EL (cell line): ENCODE measurements around the gene PIP5KL1.

Experiments
- DNase-seq: peaks from one replicate; pipeline ENCODE4 v3.0.0-alpha.2; 2016

The PIP5KL1 gene

DNA sequence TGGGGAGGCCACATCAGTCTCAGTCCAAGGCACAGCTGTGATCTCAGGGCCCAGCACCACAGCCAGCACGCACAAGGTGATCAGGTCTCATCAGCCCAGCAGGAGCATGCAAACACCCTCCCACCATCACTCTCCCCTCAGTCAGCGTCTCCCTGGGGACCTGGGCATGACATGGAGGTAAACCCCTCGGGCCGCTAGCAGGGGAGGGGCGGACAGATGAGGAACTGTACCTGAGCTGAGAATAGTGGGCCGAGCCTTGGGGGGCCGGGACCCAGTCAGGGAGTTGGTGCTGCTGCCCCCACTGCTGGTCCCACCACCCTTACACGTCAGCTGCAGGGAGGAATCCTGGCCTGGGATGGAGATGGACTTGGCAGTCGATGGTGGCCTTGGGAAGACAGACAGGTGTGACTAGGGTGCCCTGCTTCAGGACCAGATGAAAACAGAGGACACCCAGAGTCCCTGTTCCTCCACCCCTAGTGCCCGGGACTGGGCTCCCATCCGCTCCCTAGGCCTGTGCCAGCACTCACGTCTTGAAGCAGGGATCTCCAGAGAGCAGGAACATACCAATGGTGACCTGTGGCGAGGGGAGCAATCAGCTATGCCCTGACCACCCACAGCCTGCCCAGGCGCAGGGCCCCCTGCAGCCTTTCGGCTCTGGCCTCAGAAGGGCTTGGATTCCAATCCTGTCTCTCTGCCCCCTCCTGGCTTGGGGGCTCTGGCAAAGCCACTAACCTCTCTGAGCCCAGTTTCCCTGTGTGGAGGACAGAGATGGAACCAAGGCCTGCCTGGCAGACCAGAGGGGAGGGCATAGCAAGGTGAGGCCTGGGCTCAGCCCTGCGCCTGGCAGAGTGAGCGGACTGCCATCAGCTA is 17.5 kb upstream of the PIP5KL1 start:
- DNase-seq, result no peak

DNA sequence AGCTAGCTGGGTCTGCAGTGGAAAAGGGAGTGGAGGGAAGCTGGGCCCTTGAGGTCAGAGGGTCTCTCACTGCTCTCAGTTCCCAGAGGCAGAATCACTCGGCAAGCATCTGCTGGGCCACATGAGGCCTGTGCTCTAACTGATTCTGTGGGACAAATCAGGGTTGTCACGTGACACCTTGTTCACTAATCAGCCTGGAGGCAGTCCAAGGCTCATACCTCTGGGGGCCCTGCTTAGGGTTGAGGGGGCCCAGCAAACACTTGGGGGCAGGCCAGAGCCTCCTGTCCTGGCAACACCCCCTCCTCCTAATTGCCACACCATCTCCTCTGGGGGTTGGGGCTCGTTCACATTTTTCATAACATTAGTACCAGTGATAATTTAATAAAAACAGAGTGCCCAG is 16.2 kb upstream of the PIP5KL1 start:
- DNase-seq, result no peak

DNA sequence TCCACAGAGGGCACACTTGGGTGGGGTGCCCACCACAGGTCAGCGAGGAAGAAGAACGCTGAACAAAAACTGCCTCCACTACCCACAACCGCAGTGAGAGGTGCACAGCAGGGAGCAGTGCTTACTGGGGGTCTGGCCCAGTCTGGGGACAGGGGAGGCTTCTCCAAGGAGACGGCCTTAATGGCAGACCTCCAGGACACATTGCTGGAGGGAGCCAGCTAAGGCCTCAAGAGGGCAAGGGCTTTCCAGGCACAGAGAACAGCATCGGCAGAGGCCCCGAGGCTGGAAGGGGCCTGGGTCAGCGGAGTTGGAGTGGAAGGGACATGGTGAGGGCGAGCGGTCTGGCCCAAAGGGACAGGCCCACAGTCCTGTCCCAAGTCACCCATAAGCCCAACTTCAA is 15.4 kb upstream of the PIP5KL1 start:
- no peak for DNase-seq

DNA sequence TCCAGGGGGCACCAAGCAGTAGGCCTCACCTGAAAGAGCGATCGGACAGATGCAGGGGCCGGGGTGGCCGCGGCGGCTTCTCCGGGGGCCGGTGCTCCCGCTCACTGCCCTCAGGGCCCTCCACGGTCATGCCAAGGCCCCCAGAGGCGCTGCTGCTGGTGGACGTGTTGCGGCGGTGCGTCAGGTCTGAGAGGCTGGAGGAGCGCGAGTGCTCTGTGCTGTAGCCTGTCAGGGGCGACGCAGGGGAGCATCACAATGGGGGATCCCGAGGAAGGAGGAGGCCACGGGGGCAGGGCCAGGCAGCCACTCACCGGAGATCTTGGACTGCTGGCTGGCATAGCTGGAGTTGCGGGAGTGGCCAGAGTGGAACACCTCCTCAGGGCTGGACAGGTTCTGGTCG is 14.8 kb upstream of the PIP5KL1 start:
- no peak for DNase-seq

DNA sequence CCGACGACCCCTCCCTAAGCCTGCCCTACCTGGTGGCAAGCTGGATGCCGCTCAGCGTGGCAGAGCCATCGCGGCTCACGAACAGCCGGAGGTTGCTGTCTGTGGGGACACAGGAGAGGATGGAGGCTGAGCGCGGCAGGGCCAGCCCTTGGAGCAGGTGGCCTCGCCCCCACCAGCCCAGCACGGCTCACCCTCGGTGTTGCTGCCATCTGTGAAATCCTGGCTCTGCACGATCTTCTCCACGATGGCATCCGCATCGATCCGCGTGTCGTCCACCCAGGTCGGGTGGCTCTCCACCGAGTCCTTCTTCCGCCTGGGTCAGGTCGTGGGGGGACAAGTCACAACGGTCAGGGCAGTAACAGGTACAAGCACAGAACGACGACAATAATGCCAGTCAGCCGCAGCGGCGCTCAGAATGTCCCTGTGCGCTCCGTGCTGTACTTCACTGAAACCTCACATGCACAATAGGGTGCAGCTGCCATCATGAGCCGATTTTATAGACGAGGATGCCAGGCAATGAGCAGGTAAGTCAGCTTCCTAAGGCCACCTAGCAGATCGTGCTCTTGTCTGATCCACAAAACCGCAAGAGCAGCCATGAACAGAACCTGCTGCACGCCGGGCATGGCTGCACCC is 14.1 kb upstream of the PIP5KL1 start:
- DNase-seq, result no peak

DNA sequence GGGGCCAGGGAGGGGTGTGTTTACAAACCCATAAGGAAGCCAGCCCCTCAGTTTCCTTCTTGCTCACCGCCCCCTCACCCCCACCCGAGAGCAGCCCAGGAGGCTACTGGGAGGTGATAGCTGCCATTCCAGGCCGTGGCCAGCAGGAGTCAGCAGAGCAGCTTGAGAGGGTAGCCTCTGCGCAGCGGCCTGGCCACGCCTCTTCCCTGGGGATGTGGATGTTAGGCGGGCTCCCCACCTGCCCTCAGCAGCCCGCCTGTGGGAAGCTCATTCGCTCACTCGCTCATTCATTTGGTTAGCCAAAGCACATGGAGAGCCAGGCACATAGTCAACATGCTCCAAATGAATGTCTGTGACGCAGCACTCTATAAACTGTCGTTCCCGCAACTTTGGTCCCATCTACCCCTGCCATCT is 13.2 kb upstream of the PIP5KL1 start:
- peak; percentile 72 for DNase-seq

DNA sequence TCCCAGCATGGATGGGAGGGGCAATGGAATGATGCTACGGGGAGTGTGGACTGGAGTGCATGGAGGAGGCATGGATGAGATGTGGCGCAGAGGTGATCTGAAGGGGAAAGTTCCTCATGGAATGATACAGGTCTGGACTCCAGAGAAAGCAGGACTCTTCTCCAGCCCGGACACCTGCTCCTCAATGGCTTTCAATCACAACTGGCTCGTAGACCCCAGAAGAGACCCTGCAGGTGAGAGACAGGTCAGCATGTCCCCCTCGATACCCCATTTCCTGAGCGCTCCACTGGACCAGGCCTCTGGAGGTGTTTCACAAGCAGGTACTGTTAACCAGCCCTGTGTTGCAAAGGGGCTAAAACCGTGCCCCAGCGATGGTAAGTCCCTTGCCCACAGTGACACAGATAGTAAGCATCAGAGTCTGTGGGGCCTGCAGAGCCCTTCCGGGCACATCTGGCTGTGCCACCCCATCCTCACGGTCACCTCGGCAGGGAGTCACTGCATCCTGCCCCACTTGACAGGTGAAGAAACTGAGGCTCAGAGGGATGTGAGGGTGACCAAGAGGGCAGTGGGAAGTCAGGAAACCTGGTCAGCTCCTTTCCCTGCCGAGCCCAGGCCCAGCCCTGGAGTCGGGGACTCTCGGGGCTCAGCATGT is 12.6 kb upstream of the PIP5KL1 start:
- DNase-seq, result no peak

DNA sequence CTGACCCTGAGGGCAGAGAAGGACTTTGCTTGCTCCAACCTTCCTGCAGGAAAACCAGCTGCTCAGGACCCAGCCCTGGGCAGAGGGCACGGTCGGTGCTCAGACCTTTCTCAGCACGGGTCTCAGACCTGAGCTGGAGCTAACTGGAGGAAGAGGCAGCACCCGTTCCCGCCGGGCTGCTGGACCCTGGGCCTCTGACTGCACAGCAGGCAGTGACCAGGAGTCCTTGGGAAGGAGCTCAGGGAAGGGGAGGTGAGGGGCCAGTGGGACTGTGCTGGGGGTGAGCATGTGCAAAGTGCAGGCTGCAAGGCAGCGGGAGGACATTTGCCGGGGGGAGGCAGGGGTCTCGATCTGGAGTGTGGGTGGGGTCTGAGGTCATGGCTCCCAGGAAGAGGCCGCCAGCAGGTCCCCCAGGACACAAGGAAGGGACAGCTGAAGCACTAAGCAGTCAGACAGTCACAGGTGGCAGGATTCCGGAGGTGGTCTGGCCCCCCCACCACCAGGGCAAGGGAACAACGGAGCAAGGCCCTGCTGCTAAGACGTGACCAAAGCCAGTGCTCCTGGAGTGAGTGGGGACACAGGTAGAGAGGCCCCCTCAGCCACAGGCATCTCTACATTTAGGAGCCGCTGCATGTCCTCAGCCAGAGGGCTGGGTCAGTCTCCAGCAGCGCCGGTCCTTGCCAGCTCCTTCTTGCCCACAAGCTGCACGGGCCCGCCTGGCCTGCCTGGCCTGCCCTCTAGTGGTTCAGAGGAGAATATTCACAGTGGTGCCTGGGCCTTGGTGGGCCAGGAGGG is 11.8 kb upstream of the PIP5KL1 start:
- peak; percentile 58 for DNase-seq

DNA sequence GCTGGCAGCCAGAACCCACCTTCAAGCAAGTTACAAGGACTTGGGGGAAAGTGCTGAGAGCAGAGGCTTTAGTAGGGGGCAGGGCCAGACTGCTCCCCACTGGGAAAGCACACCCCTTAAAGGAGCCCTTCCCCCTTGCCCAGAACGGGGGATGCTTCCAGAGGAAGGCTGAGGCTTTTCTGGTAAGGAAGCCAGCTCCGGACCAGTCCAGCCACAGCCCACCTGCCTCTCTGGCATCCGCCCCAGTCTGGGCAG is 11.3 kb upstream of the PIP5KL1 start:
- DNase-seq, result no peak

DNA sequence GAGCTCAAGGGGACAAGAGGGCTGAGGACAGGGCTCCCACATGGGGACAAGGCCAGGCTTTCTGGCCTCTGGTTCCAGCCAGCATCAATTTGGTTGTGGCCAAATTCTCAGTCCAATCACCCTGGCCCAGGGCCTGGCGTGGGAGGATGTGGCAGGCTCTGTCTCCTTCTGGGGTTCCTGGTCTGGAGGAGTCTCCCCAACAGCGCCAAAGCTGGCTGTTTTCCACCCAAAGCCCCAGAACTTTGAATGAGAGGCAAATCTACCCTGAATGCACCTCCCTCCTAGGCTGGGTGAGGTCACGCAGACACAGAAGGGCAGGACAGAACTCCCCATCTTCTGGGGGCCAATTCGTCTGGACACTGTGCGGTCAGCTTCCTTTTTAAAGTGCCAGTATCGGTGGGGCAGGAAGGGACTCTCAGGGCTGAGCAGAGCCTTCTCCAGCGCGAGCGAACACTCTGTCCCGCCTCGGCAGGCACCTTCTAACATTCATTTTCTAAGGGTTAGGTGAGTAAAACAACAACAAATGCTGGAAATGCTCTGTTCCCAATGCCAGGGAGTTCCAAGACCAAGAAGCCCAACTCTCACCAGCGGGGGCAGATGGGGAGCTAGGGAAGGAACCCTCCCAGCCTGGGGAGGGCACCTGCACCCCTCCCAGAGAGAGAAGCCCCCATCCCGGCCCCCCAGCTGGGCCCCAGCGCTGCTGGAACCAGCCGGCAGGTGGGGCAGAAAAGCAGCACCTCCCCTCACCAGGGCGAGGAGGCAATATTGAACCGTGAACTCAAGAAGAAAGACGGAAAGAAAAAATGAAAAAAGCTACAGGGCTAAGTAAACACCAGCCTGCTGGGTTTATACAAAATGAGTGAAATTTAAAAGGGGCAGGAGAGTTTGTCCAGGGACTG is 10.7 kb upstream of the PIP5KL1 start:
- DNase-seq, result no peak

DNA sequence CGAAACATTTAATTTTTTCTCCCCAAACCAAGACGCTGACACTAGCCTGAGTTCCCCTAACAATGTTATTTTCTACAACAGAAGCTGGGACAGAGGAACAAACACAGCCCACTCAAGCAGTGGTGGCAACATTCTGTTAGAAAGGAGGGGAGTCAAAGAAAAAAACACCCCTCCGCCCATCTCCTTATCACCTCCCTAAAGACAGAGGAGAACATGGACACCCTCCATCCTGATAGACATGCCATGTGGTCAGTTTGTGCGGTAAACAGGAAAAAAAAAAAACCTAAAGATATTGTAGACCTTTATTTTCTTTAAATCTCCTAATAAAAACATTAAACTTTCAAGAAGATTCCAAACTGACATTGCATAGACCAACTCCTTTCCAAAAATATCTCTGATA is 10.0 kb upstream of the PIP5KL1 start:
- DNase-seq, result no peak

DNA sequence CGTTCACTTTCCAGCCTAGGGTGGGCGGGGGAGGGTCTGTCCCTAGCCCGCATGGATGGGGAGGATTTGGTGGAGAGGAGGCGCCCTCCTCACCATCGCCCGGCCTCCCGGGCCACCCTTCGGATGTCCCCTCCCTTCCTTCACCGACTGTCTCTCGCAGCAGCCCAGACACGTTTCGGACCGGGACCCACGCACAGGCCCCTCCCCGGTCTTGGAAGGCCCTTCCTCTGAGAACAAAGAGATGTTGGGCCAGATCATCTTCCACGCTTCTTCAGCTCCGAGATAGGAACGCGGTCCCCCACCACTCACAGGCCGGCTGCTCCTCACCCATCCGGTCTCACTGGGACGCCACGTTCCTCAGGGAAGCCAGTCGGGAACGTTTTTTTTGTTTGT is 7.7 kb upstream of the PIP5KL1 start:
- no peak for DNase-seq

DNA sequence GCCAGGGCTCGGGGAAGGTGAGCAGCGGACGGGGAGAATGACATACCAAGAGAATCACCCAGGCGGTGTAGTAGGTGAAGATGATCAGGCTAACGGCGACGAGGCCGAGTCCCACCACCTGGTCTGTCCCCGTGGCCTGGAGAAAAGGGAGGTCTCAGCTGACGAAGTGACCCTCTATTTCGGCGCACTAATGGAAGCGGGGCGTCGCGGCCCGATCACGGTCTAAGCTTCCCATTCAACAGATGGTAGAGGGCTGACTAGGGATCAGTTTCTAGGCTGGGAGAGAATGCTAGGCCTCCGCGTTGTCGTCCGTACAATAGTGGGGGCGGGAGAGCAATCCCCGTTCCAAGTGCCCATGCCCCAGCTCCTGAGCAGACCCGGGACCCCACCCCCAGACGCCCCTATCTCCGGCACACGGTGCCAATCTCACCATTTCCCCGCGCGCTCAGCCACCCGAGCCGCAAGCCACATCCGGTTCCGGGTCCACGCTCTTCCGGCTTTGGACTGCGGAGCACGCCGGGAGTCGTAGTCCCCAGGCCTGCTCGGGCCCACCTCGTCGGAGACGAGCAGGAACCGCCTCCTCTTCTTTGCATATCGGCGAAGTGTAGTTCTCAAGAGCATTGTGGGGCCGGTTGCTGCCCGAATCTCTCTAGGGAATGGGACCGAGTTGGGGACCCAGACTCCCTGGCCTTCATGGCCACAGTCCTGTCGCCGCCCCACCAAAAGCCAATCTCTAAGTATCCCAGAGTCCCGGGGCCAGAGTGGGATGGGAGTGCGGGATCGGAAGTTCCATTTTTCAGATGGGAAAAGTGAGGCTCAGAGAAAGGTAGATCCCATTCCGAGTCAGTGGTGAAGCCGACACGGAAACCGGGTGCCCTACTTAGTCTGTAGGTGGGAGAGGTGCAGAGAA is 7.1 kb upstream of the PIP5KL1 start, which contains the start of gene DPM2:
TSS of gene DPM2 (minus strand) at position 467 of the 910 bp plus-strand sequence. CDS start at position 433, 34 bp downstream.
- peak; percentile 88 for DNase-seq

DNA sequence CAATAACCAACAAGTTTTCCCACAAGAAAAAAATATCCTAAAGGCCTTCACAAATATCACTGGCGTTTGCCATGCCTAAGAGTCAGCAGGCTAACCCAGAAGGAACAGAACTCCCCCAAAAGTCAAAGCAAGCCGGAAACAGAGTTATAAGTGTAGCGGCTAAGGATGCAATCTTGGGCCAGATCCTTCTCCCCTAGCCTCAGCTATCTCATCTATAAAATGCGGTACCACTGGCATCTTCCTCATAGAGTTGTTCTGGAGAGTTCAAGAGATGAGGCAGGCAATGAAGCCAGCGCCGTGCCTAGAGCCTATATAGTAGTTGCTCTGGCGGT is 6.4 kb upstream of the PIP5KL1 start:
- no peak for DNase-seq

DNA sequence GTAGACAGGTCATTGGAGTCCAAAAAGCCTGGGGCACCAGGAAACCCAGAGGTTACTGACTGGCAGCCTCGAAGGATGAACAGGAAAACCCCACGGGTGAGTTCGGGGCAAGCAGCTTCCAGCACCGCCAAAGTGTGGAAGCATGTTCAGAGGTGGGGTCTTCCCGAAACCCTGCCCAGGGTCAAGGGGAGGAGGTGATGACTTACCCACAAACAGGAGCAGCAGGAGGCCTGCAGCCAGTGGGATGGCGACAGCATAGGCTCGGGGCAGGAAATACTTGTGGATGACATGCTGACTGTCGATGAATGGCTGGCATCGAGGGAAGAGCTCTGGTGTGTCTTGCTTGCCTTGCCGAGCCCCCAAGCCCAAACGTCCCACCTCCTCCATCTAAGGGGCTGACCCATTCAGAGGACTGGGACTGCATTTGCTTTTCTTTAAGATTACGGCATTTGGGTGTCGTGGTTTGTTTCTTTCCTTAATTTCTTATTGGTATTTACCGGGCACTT is 5.8 kb upstream of the PIP5KL1 start:
- no peak for DNase-seq

DNA sequence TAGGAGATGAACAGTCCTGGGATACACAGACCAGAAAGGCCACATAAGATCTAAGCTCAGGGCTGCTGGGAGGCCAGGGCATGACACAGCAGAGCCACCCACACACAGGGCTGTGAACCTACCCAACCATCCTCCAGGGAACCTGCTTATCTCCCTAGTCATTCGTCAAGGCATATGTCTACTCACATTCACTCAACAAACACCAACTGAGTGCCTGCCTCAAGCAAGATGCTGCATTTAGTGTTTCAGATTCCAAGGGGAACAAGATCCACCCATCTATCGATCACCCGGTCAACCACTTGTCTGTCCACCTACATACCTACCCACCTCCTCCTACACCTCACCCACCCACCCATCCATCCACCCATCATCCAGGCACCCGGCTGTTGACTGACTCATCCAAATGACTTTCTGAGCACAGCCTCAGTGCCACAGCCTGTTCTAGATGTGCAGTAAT is 5.2 kb upstream of the PIP5KL1 start:
- peak; percentile 32 for DNase-seq

DNA sequence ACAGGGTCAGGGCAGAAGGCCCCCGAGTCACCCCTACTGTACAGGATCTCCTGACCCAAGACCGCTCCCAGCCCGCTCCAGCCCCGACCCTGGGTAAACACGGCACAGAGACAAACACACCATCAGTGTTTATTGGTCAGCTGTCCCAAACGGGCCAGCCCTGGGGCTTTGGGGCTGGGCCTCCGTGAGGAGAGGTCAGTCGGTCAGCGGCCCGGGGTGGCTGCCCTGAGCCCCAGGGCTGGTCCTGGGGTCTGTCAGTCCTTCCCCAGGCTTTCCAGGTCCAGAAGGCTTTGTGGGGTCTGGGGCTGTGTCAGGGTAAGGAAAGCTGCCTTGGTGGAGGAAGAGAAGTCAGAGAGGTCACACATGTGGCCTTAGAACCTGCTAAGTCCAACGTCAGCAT is 4.4 kb upstream of the PIP5KL1 start:
- no peak for DNase-seq

DNA sequence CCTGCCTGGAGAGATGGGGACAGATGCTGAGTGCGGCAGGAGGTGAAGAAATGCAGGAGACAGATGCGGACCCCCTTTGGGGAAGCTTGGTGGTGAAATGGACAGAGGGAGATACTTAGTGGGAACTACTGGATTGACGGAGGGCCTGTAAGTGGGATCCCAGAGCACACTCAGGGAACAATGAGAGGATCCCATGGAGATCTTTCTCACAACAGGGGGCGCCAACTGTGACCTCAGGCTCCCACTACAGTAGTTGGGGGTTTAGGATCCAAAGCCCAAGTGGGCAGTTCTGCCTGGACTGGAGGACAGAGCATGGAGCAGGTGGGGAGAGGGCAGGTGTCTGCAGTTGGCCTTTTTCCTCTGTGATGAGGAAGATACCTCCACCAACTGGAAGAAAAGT is 3.7 kb upstream of the PIP5KL1 start:
- DNase-seq, result no peak

DNA sequence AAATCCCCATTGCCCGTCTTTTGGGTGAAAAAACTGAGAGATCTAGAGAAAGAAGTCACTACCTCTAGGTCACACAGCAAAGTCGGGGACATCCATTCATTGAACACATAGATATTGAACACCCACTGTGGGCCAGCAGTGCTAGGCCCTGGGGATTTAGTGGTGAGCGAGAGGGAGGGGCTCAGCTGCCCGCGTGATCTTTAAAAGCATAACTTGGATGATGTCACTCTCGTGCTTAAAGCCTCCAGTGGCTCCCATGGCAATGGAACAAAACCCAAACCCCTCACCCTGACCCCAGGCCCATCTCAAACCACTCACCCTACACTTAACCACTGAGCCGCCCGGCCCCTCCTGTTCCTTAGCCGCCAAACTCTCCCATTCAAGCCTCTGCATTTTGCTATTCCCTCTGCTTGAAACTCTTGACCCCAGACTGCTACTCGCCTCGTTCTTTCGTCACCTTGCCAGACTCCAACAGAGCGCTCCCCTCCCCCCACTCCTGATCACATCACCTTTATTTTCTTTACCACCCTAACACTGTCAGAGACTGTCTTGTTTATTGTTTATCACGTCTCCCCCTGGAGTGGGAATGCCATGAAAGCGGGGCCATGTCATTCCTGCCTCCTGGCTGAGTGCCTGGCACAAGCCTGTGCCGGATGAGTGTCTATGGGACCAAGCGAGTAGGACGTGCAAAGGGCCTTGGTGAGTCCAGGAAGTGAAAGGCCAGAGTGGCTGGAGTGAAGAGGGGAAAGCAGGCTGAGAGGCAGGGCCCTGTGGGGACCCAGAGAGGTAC is 710 bp upstream of the PIP5KL1 start:
- peak; percentile 83 for DNase-seq

DNA sequence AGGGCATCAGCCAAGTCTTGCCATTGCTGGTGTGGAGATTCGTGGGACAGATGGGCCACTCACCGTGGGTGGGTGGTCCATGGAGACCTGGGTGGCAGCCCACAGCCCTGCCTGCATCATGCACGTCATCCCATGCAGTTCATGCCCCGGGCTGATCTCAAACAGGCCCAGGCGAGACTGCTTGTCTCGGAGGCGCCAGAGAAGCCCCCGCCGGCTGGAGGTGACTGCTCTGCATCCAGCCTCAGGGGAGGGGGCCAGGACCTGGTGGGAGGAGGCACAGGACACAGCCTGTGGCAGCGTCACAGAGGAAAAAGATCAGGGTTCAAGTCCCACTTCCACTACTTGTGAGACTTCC is 975 bp downstream of the PIP5KL1 start:
- no peak for DNase-seq
